Lower leg skin (tissue), 4 donors: ENCODE measurements around the gene POLH. TPM values are rescaled to one million over a fixed set of nuclear protein-coding genes. Genes with fewer than 3 reads are reported as not detected.
"Not testable (repeated sequence)": the region's sequence is repeated elsewhere in the genome, so short reads cannot be mapped to it uniquely, and the experiment has no call there.

Experiments
- DNase-seq, 2 donors: peaks; one replicate each; pipeline ENCODE4 v3.0.0-alpha.2; 2019; ENCODE audit warnings: low spot score in 2 of 2
- H3K4me3 ChIP-seq: fragments of 200-600 bp; sonication (generic); 2 replicates; pipeline ENCODE4 v1.5.1; 2017; ENCODE audit warnings: mild to moderate bottlenecking, low read depth; ENCODE audit not compliant: poor library complexity, severe bottlenecking
- CTCF ChIP-seq, 3 donors: fragments of 450-650 bp; IDR thresholded peaks; one replicate each; pipeline ENCODE4 v1.5.1; 2016; ENCODE audit warnings: antibody characterized with exemption in 3 of 3, mild to moderate bottlenecking in 3 of 3, moderate library complexity in 2 of 3
- POLR2A ChIP-seq, 2 donors: fragments of 450-650 bp; IDR thresholded peaks; one replicate each; pipeline ENCODE4 v1.6.1; 2016 to 2017; ENCODE audit warnings: antibody characterized with exemption in 2 of 2, mild to moderate bottlenecking in 1 of 2, moderate library complexity in 1 of 2
- WGBS, 2 donors: methylation state at CpG; one replicate each; pipeline ENCODE4 v1.1.5; 2018; 5-methylcytosine and 5-hydroxymethylcytosine counted together
- intact Hi-C: fragments of 100-400 bp; cut with DNase I; formaldehyde crosslinking; loops from one replicate; pipeline ENCODE4 v1.15.0; 2023; ENCODE audit warnings: low total_unique reads
- total RNA-seq, 4 donors: library from RNA; depleted of rRNA; stranded (reverse); fragments of >200 nt; gene quantifications; one replicate each; pipeline ENCODE4 v1.1.0, GENCODE V29; 2016

POLH gene
- total RNA-seq, 4 donors from 2014 or later: 13.0 to 28.2 (median 15.7) TPM

- H3K4me3 ChIP-seq: peak overlapping the region; percentile 40
- WGBS, 2 donors: 0% methylated on average over 35 to 39 of the region's 41 CpGs
- peak; percentile 98 to 99 for DNase-seq
- TF ChIP-seq CTCF (IDR thresholded peaks at IDR 0.05) (no peak), POLR2A (IDR thresholded peaks at IDR 0.05) (no peak)
- intact Hi-C loops: no loop called here
Measured at GRCh38 chr6:43629505-43630300, 53.7 kb downstream of the POLH start.

GRCh38 chr6:43630980-43631619 is 55.1 kb downstream of the POLH start:
- no peak for DNase-seq
- 87 to 96% methylated on average over 1 of the region's 1 CpG for WGBS, 2 donors
- intact Hi-C loops: no loop called here
- H3K4me3 ChIP-seq: no peak overlapping the region
- TF ChIP-seq POLR2A (IDR thresholded peaks at IDR 0.05) (no peak), CTCF (IDR thresholded peaks at IDR 0.05) (no peak)

GRCh38 chr6:43633002-43633401 is 57.0 kb downstream of the POLH start:
- H3K4me3 ChIP-seq, intact Hi-C loops, DNase-seq: not testable (repeated sequence)
- WGBS, 2 donors: 89 to 90% methylated on average over 7 of the region's 7 CpGs

GRCh38 chr6:43634702-43635303 is 58.8 kb downstream of the POLH start:
- TF ChIP-seq POLR2A (IDR thresholded peaks at IDR 0.05): no peak
- TF ChIP-seq CTCF (IDR thresholded peaks at IDR 0.05): no peak
- no peak for DNase-seq
- no peak overlapping the region for H3K4me3 ChIP-seq
- WGBS, 2 donors: 71 to 76% methylated on average over 9 of the region's 9 CpGs
- intact Hi-C loops: no loop called here

GRCh38 chr6:43635387-43636307 is 59.7 kb downstream of the POLH start, which contains the start of gene MAD2L1BP:
Gene MAD2L1BP, plus strand, starts transcription at chr6:43635840. Its CDS starts 36 bp downstream, at chr6:43635876.
- intact Hi-C loops: no loop called here
- peak; percentile 73 to 96 for DNase-seq
- WGBS, 2 donors: 2 to 4% methylated on average over 36 to 48 of the region's 48 CpGs
- H3K4me3 ChIP-seq: peak within 1 kb of the TSS; percentile 56
- TF ChIP-seq CTCF (IDR thresholded peaks at IDR 0.05) (no peak), POLR2A (IDR thresholded peaks at IDR 0.05) (no peak)
